ENCODE measurements around the gene SIX3.

The SIX3 gene

DNA sequence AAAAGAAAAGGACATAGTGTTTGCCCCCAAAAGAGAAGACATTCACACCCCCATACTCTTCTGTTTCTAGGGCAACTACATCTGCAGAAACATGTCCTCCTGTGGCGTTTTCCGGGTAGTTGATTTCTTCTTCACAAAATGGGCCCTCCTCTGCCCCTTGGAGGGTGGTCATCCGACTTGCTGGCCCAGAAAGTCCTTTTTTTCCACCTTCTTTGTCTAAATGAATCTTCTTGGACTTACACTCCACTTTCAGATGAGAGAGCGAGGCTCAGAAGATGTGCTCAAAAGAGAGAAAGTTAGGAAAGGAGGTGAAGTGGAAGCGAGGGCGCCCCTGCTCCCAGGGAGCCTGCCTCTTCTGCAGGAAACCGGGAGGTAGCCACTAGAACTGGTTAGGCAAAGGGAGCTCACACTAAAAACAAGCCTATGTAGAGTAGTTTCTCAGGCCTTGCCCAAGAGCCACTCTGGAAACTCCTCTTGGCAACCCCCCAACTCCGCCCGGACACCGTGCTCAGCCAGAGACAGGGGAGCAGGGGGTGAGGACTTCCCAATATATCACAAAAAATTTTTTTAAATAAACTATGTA, 10.2 kb upstream of the SIX3 start:
- no peak for DNase-seq

DNA sequence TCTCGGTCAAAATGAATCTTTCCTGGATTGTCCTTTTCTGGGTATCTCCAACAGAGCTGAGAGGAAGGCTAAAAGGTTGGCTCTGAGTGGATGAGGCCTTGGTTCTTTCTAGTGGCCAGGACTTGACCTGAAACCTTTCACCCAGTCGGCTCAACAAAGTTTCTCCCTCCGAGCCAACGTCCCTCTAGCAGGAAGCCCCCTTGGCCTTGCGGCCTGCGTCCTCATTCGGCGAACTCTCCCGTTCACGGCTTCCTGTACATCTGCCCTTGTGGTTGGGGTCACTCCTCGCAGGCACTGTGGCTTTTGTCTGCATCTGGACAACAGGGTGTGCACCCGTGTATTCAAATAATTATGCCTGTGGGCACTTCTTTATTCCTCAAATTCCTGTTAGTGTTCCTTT, 9.4 kb upstream of the SIX3 start:
- no peak for DNase-seq

DNA sequence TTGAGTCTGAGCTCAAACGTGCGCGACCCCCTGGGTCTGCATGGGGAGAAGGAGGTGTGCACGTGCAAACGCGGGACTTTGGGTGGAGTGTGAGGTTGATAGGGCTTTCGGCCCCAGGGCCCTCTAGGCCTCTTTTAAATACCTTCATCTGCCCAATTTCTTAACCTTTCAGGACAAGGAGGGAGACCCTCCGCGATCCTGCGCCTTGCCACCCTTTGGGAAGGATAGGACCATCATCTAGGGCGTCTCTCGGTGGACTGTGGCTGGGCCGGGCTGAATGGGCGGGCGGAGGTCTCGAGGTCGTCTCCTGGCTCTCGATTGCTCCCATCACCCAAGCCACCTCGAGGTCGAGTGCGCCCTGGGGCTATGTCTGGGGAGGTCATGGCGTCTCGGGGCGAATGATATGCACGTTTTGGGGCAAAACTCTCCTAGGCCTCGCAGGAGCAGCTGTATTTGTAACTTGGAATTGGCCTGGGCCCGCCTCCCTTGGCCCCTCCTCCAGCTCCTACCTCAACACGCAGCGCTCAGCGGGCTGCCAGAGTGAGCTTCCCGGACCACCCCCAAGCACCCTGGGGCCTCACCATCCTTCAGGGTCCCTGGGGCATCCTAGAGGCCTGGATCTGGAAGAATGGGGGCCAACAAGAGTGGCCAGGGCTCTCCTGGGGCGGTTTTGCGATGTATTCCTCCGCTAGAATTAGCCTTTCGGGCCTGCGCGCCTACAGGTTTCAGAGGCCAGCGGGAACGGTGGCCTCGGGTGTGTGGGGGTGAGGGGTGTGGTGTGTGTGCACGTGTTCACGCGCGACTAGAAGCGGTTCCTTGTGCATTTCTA, 8.7 kb upstream of the SIX3 start:
- DNase-seq = no peak

DNA sequence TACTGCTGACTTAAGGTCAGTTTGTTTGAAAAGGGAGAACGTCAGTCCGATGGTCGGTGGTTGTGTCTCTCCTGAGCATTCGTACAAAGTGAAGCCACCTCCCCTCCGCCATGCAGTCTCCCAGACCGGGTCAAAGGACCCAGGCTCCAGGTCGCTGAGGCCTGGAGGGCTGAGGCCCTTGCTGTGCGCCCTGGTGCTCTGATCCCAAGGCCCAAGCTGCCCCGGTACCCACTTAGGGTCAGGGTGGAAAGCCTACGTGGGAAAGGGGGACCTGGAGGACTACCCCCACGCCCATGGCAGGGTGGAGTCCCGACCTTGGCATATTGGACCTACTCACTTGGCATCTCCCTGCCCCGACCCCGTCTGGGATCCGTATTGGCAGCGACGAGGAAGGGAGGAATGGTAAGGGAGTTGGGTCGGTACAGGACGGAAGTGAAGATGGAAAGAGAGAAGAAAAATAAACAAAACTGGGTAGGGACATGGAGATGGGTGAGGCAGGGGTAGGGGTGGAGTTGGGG, 8.0 kb upstream of the SIX3 start:
- DNase-seq = no peak

DNA sequence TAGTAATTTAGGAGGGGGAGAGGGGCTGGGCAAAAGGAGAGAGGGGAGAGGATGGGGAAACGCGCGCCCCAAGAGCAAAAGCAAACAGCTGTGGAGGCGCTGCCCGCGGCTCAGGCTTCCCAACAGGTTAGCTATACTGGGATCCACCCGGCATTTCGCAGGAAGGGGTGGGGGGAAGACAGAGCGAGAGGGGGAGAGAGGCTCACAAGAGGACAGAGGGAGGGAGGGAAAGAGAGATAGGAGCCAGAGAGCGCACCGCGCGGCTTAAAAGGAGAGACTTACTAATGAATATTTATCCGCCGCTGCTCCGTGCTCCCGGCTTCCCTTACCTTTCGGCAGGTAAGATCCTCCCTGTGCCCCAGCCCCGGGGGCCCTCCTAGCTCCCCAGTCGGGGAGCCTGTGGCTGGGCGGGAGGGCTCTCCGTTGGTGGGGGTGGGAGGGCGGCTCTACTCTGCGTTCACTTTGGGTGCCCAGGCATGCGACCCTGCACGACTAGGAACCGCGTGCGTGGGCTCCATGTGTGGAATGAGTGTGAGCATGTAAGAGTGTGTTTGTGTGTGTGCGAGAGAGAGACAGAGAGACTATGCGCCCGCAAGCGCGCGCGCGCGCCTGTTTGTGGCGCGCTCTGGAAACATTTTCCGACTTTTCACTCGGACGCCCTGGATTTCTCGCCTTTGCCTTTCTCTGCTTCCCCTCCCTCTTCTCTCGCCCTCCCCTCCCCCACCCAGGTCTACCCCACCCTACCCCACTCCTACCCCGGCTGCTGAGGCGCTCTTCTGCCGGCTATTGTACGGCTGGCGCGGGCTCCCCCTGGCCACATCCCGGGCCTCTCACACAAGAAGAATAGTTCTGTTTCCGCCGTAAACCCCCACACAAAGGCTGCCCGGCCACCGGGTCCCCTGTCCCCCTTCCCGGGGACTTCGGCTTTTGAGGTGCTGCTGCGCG, 7.2 kb upstream of the SIX3 start:
- DNase-seq = no peak

DNA sequence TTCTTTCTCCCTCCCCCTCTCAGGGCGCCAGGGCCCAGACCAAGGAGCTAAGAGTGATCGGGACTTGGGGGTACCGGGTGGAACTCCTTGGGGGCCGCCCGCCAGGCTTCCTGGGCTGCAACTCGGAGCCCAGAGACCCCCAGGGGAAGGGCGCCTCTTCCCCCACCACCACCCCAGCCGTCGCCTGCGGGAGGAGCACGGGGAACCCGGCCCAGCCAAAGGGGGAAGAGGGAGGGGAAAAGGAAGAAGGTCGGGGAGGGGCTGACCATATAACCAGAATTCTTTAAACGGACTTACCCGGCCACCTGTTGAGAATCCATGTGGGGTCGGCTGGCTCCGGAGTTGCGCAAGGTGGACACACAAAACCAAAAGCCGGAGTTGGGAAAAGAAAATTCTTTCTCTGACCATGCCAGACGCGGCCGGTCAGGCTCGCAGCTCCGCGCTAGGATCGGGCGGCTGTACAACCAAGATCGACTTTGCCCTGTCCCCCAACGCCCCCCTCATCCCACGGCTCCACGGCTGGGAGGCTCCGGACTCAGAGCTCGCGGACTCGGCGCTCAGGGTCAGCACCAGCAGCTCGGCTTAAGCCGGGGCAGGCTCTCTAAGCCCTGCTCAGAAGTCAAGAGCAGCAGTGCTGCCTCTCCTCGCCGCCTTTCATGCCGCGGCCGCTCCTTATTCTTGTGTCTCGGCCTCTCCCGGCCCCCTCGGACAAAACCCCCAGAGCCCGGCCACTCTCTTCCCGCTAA, 6.3 kb upstream of the SIX3 start:
- DNase-seq = no peak

DNA sequence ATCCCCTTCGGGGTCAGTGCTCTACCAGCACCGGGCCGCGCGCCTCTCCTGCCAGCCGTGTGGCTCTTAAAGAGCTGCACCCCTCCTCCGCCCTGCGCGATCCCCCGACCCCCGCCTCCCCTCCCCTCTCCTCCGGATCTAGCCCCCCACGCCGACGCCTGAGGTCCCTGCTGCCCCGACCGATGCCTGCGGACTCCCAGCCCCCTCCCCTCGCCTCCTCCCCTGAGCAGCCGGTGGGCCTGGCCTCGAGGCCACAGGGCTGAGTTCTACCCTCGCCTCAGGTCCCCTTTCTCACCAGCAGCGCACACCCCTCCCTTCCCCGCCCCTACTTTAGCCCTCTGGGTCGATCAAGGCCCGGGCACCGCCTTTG, 5.8 kb upstream of the SIX3 start:
- no peak for DNase-seq

DNA sequence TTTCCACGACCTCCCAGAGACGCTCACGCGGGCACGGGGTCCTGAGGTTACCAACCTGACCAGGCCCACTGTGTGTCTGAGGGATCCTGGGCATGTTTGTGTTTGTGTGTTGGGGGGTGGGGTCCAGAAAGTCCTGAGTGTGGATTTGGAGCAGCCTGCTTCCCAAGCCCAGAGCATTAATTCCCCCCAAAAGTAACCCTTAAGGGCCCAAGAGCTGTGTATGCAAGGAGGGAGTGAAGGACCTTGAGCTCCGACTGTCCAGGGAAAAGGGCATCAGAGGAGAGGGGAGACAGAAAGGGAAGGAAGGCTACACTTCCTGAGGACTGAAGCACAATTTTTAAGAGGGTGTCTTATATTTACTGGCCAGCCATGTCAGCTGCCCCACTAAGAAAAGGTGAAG, 5.2 kb upstream of the SIX3 start:
- no peak for DNase-seq

DNA sequence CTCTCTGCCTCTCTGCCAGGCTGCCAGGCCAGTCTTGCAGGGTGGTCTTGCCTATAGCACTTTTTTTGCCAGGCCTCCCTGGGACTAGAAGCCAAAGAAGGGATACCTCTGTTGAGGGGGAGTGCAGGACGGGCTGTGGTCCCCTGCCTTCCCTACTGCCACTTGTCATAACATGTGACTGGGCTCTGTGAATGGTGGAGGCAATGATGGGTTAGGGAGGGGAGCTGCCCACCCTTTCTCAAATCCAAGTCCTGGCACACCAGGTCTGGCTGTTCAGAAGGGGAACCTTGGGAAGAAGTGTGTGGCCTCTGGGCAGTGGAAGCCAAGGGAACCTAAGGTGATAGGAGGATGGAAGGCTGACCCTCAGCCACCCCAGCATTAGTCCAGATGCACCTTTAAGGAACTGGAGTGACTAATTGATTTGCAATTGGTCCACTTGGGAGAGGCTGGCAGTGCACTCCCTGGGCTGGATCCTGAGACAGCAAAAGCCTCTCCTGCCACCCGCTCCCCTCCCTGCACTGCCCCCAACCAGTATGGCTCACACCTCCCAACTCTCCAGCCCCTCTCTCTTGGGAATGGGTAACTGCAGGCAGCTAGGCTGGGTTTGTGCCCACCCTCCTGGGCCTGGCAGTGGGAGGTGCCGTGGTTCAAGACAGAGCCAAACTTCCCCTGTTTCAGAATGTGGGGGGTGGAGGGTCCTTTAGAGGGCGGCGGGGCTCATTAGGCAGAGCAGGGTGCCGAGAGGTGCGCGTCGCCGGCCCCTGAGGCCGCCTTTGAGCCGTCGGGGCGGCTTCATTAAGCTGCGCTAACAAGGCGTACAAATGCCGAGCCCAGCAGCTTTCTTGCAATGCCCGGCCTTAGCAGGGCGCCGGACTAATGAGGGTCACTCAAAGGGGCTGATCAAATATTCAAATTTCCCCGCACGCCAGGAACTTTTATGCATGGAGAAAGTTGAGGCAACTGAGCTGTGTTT, 4.5 kb upstream of the SIX3 start:
- DNase-seq = no peak

DNA sequence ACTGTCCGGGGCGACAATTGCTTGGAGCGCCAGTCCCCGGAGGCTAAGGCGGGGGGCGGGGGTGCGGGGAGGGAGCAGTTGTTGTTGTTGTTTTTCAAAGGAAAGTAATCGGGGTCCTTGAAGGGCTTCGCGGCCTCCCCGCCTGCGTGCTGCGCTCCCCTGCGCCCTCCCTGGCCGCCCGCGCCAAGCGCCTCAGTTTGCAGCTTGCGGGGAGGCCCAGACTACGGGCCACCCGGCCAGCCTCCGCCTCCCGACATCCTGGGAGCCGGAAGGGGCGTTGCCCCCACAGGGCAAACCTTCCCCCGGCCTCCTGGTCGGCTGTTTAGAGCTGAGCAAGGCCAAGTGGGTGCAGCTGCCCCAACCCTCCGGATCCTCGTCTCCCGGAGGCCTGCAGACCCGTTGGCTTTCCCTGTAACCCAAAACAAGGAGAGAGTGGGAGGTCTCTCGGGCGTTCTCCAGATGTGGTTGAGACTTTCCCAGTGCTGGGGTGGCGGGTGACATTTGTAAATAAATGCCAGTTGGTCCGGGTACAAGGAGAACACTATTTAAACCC, 3.7 kb upstream of the SIX3 start:
- no peak for DNase-seq

DNA sequence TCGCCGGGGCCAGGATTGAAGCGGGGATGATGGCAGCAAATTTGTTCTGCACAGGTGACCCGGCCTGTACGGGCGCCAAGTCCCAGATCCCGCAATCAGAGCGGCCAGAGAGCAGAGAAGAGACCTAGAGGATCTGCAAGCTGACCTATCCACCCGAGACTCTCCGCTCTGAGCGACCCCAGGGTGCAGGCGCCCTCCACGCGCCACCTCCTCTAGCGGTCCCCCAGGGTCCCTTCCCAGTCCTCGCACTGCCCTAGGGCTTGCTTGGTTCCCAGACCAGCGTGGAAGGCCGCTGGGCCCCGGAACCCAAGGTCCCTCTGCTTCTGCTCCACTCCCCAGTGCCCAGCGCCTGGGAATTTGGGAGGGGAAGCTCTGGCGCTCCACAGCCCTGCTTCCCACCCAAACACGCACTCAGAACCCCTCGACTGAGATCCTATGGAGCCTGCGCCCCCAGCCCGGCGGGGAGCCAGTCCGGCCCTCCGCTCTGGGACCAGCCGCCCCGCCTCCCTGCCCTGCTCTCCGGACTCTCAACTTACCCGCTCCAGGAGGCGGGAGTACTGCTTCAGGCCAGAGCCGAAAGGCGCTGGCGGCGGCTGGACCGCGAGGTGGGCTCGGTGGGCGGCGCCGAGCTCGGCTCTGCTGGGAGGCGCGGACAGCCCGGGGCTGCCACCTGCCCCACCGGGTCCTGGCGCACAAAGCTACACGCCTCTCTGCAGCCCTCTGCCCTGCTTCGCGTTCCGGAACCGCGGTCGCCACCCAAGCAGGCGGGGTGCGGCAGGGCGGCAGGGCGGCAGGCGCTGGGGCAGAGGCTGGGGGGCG, 3.0 kb upstream of the SIX3 start:
- no peak for DNase-seq

DNA sequence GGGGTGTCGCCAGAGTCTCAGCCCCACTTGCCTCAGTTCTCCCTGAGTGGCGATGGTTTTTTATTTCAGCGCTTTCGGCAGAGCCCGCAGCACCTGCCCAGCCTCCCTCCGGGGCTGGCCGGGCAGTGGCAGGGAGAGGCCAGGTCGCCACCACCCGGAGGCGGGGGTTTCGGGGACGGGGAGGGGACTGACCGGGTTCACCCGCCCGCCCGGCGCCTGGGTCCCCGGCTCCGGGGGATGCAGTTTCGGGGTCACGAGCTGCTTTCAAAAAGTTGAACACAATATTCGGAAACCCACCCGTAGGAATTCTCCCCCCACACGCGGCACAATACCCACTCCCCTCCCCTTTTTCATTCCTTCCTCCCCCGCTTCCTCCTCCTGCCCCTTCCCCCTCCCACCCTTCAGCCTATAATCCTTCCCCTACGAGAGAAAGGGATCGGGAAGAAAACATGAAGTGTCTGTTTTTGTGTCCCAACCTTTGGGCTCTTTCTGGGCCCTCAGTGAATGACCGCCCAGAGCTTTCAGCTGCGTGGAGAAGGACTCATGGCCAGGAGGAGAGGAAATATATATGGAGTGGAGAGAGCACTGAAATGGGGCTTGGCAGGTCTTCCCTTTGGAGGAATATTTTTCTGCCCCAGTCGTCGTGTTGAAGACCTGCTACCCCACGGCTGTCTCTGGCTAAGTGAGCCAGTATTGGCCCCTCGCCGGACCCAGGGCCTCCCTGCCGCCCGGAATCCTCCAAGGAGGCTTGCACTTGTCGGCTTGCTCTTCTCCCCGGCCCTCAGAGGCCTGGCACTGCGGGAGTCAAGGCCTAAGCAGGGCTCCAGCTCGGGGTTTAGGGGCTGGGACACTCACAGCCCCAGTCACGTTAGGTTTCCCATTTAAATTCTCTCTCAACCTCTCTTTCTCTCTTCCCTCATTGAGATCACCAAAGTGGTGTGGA, 2.1 kb upstream of the SIX3 start:
- DNase-seq = no peak

DNA sequence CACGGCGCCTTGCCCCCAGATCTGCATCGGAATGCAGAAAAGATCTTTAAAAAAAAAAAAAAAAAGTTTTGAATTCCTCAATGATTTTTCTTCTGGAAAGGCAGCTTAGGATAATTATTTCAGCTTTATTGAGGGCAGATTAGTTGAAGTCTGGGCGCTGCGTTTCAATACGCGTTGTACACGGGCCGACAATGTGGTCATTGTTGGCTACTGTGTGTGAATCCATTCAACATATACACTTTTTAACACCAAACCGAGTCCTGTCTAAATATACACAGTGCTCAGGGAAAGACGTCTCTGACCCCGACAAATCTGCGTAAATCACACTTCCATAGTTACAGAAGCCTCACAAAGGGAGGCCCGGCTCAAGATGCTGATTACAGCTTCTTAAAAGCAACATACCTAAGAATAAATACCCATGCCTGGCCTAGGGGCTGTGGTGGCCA, 1.4 kb upstream of the SIX3 start:
- no peak for DNase-seq

DNA sequence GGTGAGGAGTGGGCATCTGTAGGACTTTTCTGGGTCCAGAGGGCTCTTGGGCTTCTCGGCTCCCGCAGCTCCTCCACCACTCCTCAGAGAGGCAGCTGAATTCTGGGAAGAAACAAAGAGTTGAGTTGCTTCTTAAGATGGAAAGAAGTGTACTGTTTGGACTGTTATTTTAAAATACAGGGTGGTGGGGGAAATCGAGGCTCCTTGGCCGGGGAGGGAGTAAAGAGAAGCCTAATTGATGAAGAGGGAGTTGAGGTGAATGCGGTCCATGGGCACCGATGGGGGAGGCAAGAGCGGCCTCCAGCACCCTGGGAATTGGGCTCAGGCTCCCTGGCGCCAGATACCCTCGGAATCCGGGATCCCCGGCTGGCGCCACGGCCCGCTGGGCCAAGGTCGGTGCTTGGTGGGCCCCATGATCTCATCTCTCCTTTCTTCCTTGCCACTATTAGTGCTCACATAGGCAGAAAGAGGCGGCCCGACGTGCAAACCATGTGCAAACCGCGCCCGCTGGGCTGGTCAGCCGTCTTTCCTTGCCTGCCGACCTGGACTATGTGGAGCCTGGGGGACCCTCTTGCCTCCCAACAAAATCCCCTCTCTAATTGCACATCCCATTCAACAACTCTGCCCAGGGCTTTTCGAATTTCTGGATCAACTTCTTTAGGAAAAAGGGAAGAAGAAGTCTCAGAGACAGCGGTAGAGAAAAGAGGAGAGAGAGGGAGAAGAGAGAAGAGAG, 604 bp upstream of the SIX3 start:
- no peak for DNase-seq

DNA sequence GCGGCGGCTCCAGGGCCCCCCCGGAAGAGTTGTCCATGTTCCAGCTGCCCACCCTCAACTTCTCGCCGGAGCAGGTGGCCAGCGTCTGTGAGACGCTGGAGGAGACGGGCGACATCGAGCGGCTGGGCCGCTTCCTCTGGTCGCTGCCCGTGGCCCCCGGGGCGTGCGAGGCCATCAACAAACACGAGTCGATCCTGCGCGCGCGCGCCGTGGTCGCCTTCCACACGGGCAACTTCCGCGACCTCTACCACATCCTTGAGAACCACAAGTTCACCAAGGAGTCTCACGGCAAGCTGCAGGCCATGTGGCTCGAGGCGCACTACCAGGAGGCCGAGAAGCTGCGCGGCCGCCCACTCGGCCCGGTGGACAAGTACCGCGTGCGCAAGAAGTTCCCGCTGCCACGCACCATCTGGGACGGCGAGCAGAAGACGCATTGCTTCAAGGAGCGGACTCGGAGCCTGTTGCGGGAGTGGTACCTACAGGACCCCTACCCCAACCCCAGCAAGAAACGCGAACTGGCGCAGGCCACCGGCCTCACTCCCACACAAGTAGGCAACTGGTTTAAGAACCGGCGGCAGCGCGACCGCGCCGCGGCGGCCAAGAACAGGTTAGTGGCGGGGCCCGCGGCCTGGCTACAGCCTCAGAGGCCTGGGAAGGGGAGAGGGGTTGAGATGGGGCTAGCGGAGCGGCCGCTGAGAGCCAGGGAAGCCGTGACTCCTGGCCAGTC, 965 bp downstream of the SIX3 start:
- DNase-seq = no peak

DNA sequence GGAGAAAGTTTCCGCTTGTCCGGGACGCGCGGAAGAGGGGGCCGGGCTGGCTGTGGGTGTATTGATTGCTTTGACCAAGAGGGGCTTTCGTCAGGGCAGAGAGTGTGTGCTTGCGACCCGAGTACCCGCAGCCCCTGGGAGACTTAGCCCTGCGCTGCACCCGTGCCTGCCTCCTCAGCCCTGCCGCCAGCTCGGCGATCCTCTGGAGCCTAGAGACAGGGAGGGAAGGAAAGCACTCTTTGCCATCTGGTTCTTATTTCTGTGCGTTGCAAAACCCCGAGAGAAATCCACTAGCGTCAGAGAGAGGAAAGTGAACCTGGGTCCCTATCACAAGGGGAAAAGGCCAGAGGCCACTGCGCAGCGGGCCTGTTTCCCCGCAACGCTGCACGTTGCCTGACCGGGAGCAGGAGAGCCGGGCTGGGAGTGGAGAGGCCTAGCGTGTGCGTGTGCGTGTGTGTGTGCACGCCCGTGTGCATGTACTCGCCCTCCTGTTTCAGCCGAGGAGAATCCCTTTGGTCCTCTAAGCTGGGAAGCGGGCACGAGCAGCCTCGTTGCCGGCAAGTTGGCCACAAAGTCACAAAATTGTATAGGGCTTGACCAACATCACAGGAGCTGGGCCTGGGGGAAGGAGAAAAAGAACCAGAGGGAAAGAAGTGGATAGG, 1.7 kb downstream of the SIX3 start:
- no peak for DNase-seq

DNA sequence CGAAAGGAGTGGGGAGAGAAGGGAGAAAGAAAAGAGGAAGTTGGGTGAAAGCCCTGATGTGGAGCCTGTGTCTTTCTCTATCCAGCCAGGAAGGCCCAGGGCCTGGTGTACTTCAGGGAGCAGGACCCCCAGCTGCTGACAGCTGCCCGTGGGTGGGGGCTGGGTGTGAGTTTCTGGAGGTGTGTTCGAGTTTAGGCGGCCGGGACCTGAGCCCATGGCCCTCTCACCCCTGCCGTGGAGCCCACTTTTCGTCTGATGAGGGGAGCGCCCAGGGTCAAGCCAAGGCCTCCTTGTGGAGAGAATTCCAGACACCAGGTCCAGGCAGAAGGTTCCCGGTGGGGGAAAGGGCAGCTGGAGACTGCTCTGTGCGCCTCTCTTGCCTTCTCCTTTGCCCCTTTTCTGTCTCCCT, 2.2 kb downstream of the SIX3 start:
- no peak for DNase-seq

Data from effector CD8-positive, alpha-beta T cell (primary cell).